ENCODE measurements around the gene GPR151.

DNA sequence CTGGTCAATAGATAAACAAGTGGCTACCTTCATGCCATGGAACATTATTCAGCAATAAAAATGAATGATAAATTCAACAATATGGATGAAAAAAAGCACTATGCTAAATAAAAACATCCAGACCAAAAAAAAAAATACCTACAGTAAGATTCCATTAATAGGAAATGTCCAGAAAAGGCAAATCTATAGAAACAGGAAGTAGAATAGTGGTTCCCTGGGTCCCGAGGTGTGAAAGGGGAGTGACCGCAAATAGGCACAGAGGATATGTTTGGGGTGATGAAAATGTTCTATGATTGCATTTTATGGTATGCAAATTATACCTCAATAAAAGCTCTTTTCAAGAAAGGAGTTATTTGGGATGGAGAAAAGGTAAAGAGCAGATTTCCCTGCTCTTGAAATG lies 3.6 kb upstream of the GPR151 start:
- TF ChIP-seq, protein P1, sequence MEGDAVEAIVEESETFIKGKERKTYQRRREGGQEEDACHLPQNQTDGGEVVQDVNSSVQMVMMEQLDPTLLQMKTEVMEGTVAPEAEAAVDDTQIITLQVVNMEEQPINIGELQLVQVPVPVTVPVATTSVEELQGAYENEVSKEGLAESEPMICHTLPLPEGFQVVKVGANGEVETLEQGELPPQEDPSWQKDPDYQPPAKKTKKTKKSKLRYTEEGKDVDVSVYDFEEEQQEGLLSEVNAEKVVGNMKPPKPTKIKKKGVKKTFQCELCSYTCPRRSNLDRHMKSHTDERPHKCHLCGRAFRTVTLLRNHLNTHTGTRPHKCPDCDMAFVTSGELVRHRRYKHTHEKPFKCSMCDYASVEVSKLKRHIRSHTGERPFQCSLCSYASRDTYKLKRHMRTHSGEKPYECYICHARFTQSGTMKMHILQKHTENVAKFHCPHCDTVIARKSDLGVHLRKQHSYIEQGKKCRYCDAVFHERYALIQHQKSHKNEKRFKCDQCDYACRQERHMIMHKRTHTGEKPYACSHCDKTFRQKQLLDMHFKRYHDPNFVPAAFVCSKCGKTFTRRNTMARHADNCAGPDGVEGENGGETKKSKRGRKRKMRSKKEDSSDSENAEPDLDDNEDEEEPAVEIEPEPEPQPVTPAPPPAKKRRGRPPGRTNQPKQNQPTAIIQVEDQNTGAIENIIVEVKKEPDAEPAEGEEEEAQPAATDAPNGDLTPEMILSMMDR (IDR thresholded peaks at IDR 0.05; ENCODE audit: insufficient read depth, low read length, poor library complexity, severe bottlenecking): no peak
- TF ChIP-seq EZH2phosphoT487 (conservative IDR thresholded peaks at IDR 0.05; ENCODE audit: low read length): no peak

All from SU-DHL-6 (cell line).